Measurements from ENCODE around the gene LACTB. TPM values are rescaled to one million over a fixed set of nuclear protein-coding genes. Genes with fewer than 3 reads are reported as not detected.
A peak's percentile ranks its signal among the peaks of the same experiment; 100 is the strongest.

The LACTB gene
- total and polyA plus RNA-seq, 4 donors = 13.2 to 25.3 (median 19.1) TPM

GRCh38 chr15:63107895-63108546 is 13.6 kb upstream of the LACTB start:
- no peaks in the 10 kb centered on the region for H3K27me3 ChIP-seq (ENCODE audit: control insufficient read depth in 4 of 4, insufficient read depth in 4 of 4, low read length in 3 of 4)
- no peak for DNase-seq (ENCODE audit: low spot score)
- H3K27ac ChIP-seq (ENCODE audit: low read depth in 1 of 2, low read length in 2 of 2) = peak overlapping the region; percentile 66 to 69
- peaks cover 6 to 27% (median 20%) of the 10 kb centered on the region in 4 donors for H3K4me1 ChIP-seq (ENCODE audit: control insufficient read depth in 4 of 4, insufficient read depth in 4 of 4, low read length in 3 of 4)
- H3K4me3 ChIP-seq (ENCODE audit: low read depth in 1 of 3, low read length in 3 of 3) = no peak overlapping the region
- WGBS = 27% methylated on average over 9 of the region's 9 CpGs
- no peaks in the 10 kb centered on the region for H3K9me3 ChIP-seq (ENCODE audit: control insufficient read depth in 4 of 4, low read length in 3 of 4)
- peak; percentile 83 for TF ChIP-seq RXRA (IDR thresholded peaks at IDR 0.05)
- TF ChIP-seq FOXA1 (IDR thresholded peaks at IDR 0.05) = peak; percentile 50
- TF ChIP-seq YY1 (IDR thresholded peaks at IDR 0.05) = peak; percentile 61
- TF ChIP-seq FOXA2 (IDR thresholded peaks at IDR 0.05) = peak; percentile 2
- no peak for TF ChIP-seq ATF3 (IDR thresholded peaks at IDR 0.05)
- peak; percentile 88 for TF ChIP-seq SP1 (IDR thresholded peaks at IDR 0.05)
- peak; percentile 56 for TF ChIP-seq MAX (IDR thresholded peaks at IDR 0.05)
- no peak for TF ChIP-seq NR2F2 (IDR thresholded peaks at IDR 0.05)
- TF ChIP-seq GABPA (IDR thresholded peaks at IDR 0.05 in 1 of 2, conservative IDR thresholded peaks at IDR 0.05 in 1 of 2) = no peak
- peak; percentile 64 to 79 for TF ChIP-seq JUND (IDR thresholded peaks at IDR 0.05)
- no peak for TF ChIP-seq TAF1 (conservative IDR thresholded peaks at IDR 0.05)
- TF ChIP-seq HNF4G (IDR thresholded peaks at IDR 0.05) = peak; percentile 87
- TF ChIP-seq REST (IDR thresholded peaks at IDR 0.05) = peak; percentile 57
- no peak for TF ChIP-seq ZBTB33 (IDR thresholded peaks at IDR 0.05)
- TF ChIP-seq RAD21 (IDR thresholded peaks at IDR 0.05) = peak; percentile 46 to 55
- TF ChIP-seq HNF4A (conservative IDR thresholded peaks at IDR 0.05) = peak; percentile 94 to 97
- H3K36me3 ChIP-seq (ENCODE audit: control insufficient read depth in 4 of 4, insufficient read depth in 3 of 4, low read depth in 1 of 4, low read length in 3 of 4) = no peaks in the 10 kb centered on the region
- H3K9ac ChIP-seq (ENCODE audit: low read depth in 1 of 2, low read length in 2 of 2) = no peak overlapping the region

- Histone ChIP-seq H3K36me3 (ENCODE audit: control insufficient read depth in 4 of 4, insufficient read depth in 3 of 4, low read depth in 1 of 4, low read length in 3 of 4) (no peaks in the 10 kb centered on the region), H3K27me3 (ENCODE audit: control insufficient read depth in 4 of 4, insufficient read depth in 4 of 4, low read length in 3 of 4) (no peaks in the 10 kb centered on the region), H3K4me1 (ENCODE audit: control insufficient read depth in 4 of 4, insufficient read depth in 4 of 4, low read length in 3 of 4) (peaks cover 6 to 27% (median 20%) of the 10 kb centered on the region in 4 donors), H3K4me3 (ENCODE audit: low read depth in 1 of 3, low read length in 3 of 3) (no peak overlapping the region), H3K9ac (ENCODE audit: low read depth in 1 of 2, low read length in 2 of 2) (no peak overlapping the region), H3K9me3 (ENCODE audit: control insufficient read depth in 4 of 4, low read length in 3 of 4) (no peaks in the 10 kb centered on the region), H3K27ac (ENCODE audit: low read depth in 1 of 2, low read length in 2 of 2) (no peak overlapping the region)
- DNase-seq (ENCODE audit: low spot score) = no peak
- WGBS = 39% methylated on average over 2 of the region's 2 CpGs
- TF ChIP-seq GABPA (IDR thresholded peaks at IDR 0.05 in 1 of 2, conservative IDR thresholded peaks at IDR 0.05 in 1 of 2) (no peak), NR2F2 (IDR thresholded peaks at IDR 0.05) (no peak), REST (IDR thresholded peaks at IDR 0.05) (no peak), TAF1 (conservative IDR thresholded peaks at IDR 0.05) (no peak), SP1 (IDR thresholded peaks at IDR 0.05) (peak; percentile 72), CTCF (IDR thresholded peaks at IDR 0.05; ENCODE audit: low read depth, low read length, missing input control) (no peak), EGR1 (IDR thresholded peaks at IDR 0.05; ENCODE audit: low read depth in 2 of 2) (no peak), HNF4A (conservative IDR thresholded peaks at IDR 0.05) (peak; percentile 93), ZBTB33 (IDR thresholded peaks at IDR 0.05) (no peak)
Observed at GRCh38 chr15:63109498-63109897, 12.2 kb upstream of the LACTB start.
